H7 (cell line): Measurements from ENCODE around the gene PON1. TPM values are rescaled to one million over a fixed set of nuclear protein-coding genes. Genes with fewer than 3 reads are reported as not detected.

ENCODE experiments used
- DNase-seq: peaks from one replicate; pipeline ENCODE4 v3.0.0; 2012
- H3K27me3 ChIP-seq: 2 replicates; pipeline ENCODE4 v1.6.0; 2011; ENCODE audit warnings: mild to moderate bottlenecking, low read length; ENCODE audit not compliant: control insufficient read depth, insufficient read depth
- H3K36me3 ChIP-seq: replicated peaks from 2 replicates; pipeline ENCODE4 v1.5.1; 2011; ENCODE audit warnings: low read length; ENCODE audit not compliant: control insufficient read depth, insufficient read depth
- H3K4me3 ChIP-seq: 2 replicates; pipeline ENCODE4 v1.5.1; 2011; ENCODE audit warnings: low read depth, mild to moderate bottlenecking, control low read depth, low read length, moderate library complexity; ENCODE audit not compliant: insufficient read depth
- total RNA-seq: library from RNA; depleted of rRNA; stranded (reverse); fragments of >200 nt; shearing (Covaris generic); gene quantifications from 2 replicates; pipeline ENCODE4 v1.2.3, GENCODE V29; 2014

The PON1 gene
- total RNA-seq, 1 experiment from 2014 or later = not detected

DNA sequence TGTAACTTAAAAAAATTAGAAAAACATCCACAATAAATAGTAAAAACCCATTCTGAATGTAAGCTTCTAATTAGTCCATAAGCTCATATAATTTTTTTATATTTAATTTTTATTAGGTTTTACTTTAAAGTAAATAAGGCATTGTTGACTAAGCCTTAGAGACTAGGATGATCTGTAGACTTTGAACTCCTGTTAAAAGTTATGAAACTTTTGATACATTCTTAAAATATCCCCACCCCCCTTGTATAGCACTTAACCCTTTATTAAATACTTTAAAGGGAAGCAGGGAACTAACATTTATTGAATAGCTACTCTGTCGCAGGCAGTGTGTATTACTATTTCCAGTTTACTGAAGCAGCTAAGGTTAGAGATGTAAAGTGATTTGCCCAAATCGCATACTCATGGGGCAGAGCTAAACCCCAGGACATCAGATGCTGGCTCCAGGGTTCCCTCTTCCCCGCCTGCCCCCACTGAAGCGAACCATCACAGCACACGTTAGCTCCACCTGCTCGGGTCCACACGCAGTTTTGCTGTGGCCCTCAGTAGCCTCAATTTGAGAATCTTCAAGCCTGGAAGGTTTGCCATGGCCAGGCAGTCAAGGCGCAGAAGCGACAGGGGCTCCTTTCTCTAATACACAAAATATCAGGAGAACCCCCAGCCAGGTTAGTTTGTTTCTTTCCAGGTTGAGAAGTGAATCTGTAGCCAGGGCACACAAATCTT, 762 bp downstream of the PON1 start:
- no peak overlapping the region for H3K4me3 ChIP-seq
- no peaks in the 10 kb centered on the region for H3K36me3 ChIP-seq
- H3K27me3 ChIP-seq = peaks cover 5% of the 10 kb centered on the region; the same call in 1 of the 2 replicates
- DNase-seq = no peak

DNA sequence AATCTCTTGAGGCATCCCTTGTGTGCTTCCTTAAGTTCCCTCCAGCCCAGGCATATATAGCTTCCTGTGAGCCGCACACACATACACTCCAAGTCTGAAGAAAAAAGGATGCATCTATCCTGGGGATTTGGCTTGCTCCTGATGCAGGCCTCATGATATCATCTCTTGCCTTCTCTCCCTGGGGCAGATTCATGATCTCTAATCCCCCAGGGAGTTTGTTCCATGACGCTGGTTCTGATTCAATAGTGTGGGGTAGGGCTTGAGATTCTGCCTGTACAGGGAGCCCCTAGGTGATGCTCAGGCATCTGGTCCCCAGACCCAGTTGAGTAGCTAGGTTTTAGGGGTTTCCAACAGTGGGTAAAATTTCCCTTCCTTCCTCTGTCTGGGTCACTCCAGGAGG, 1.5 kb downstream of the PON1 start:
- H3K27me3 ChIP-seq = peaks cover 5% of the 10 kb centered on the region; the same call in 1 of the 2 replicates

DNA sequence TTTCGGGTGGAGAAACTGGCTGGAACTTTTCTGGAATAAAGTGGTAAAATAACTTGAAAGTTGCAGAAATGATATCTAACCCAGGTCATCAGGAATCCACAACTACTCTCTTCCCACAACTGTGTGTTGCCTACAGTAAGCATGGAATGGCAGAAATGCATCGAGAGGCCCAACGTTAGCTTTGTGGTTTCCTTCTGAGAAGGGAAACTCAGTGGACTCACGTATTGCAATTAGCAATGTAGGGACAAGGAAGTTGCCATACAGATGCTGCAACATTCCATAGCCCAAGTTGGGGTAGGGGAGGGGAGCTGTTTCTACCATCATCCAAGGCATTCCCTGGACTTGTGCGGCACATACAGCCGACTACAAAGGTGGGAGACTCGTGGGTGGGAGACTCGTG, 1.9 kb downstream of the PON1 start:
- Histone ChIP-seq H3K36me3 (no peaks in the 10 kb centered on the region), H3K4me3 (no peak overlapping the region), H3K27me3 (peaks cover 5% of the 10 kb centered on the region; the same call in 1 of the 2 replicates)
- no peak for DNase-seq

More for the DNA sequence above, 1.5 kb downstream of the PON1 start:
- no peaks in the 10 kb centered on the region for H3K36me3 ChIP-seq
- DNase-seq = no peak
- no peak overlapping the region for H3K4me3 ChIP-seq

DNA sequence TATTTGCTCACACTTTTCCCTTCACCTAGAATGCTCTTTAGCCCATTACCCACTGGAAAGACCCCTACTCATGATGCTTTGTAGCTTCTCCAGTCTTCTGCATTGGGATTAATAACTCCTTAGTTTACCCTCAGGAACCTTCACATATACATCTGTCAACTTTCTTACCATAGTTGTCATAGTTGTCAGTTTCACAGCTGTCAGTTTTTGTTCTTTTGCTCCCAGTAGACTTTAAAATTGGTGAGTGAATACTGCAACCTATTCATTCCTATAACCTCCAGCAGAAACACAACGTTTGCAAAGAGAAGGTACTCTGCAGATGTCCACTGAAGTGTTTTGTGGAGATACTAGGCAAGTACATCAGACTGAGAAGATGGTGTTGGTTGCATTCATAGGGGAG, 2.6 kb downstream of the PON1 start:
- no peak for DNase-seq
- Histone ChIP-seq H3K27me3 (peaks cover 5% of the 10 kb centered on the region; the same call in 1 of the 2 replicates), H3K36me3 (no peaks in the 10 kb centered on the region), H3K4me3 (no peak overlapping the region)

DNA sequence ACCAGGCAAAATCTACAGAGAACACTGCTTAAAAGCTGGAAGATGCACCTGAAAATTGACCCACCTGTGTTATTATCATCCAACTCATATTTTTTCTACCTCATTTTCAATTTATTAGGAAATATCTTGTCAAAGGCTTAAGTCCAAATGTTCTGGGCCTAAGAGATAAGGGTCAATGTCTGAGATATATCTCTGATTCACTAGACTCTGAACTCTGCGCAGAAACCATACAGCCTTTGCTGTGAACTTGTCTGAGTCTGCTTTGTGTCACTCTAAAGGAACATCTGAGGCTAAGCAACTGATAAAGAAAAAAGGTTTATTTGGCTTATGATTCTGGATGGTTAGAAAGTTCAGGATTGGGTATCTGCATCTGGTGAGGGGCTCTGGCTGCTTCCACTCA, 3.7 kb downstream of the PON1 start:
- Histone ChIP-seq H3K36me3 (no peaks in the 10 kb centered on the region), H3K4me3 (no peak overlapping the region), H3K27me3 (peaks cover 5% of the 10 kb centered on the region; the same call in 1 of the 2 replicates)
- no peak for DNase-seq

DNA sequence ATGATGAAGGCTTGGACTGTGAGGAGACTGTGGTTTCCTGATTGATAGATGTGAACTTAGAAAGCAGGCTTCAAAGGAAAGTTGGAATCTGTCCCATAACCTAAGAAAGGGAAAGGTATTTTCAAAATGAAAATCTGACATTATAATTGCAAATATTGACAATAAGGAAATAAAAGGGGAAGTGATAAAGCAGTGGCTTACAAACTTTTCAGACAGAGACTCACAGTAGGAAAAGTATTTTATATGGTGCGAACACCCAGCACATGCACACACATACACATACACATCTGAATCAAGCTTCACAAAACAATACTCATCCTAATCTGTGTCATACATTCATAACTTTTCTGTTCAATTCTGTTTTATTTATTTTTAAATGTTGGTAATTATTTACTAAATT, 4.8 kb downstream of the PON1 start:
- no peak overlapping the region for H3K4me3 ChIP-seq
- no peaks in the 10 kb centered on the region for H3K36me3 ChIP-seq
- H3K27me3 ChIP-seq = peaks cover 2% of the 10 kb centered on the region; the same call in 1 of the 2 replicates
- no peak for DNase-seq

DNA sequence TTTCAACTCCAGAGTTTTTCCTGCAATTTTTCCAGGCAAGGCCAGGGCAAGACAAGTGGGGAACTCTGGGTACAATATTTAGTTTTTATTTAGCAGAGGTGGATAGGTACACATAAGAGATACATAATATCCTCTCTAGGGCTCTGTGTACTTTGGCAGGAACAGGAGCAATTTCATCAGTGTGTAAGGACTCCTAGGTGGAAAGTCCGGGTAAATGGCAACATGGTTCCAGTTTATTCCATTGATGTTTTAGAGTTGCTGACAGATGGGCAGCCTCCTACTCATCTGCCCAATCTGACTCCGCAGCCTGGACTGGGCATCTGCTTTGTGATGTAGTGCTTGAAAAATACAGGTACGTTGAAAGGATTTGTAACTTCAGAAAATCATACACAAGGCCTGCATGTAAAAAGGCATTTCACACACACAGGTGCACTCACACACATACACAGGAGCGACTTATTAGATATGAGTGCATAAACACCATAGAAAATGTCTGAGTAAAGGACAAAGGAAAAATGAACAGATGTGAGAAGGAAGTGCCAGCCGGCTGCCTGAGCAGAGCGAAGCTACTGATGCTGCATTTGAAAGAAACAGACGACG, 5.7 kb downstream of the PON1 start:
- Histone ChIP-seq H3K36me3 (no peaks in the 10 kb centered on the region), H3K4me3 (no peak overlapping the region), H3K27me3 (no peaks in the 10 kb centered on the region)
- no peak for DNase-seq

DNA sequence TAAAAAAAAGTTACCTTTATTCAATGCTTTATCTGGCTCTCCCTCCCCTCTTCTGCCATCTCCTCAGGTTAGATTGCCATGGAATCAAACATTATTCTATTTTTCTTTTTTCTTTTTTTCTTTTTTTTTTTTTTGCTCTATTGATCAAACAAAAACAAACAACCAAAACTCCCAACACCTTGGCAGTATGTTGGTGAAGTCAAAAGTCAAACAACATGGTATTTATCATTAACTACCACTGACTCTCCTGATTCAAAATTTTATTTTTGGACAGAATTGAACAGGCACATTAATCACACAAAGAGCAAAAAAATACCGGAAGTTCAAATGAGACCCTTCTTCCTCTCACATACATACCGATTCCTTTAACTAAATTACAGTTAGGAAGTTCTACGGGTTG, 6.4 kb downstream of the PON1 start:
- no peaks in the 10 kb centered on the region for H3K36me3 ChIP-seq
- H3K27me3 ChIP-seq = no peaks in the 10 kb centered on the region
- no peak overlapping the region for H3K4me3 ChIP-seq
- no peak for DNase-seq

DNA sequence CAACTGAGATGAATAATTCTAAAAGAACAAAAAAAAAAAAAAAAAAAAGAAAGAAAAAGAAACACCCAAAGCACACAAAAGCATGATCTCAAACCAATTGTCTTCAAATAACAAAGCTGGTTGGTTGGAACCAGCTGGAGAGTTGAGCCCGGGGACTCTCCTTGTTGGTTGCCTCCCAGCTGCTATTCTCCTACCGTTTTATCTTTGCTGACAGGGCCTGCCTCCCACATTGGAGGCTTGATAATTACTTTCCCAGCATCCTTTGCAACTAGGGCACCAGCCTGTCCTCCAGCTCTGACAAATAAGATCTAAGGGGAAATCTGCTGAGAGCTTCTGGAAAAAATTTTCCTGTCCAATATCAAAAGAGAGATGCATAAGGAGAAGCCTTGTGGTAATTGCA, 6.8 kb downstream of the PON1 start:
- no peak overlapping the region for H3K4me3 ChIP-seq
- no peaks in the 10 kb centered on the region for H3K36me3 ChIP-seq
- no peak for DNase-seq
- no peaks in the 10 kb centered on the region for H3K27me3 ChIP-seq

DNA sequence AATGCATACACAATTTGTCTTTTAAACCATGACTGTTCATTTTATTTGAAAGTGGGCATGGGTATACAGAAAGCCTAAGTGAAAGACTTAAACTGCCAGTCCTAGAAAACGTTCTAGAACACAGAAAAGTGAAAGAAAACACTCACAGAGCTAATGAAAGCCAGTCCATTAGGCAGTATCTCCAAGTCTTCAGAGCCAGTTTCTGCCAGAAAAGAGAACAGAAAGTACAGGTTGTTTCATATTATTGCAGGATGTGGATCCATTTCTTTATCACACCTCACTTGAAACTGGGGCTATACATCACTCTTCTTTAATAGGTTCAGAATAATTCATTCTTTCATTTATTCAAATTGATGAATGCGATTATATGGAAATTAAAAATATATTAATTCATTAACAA, 7.7 kb downstream of the PON1 start:
- Histone ChIP-seq H3K27me3 (no peaks in the 10 kb centered on the region), H3K4me3 (no peak overlapping the region), H3K36me3 (no peaks in the 10 kb centered on the region)
- DNase-seq = no peak

DNA sequence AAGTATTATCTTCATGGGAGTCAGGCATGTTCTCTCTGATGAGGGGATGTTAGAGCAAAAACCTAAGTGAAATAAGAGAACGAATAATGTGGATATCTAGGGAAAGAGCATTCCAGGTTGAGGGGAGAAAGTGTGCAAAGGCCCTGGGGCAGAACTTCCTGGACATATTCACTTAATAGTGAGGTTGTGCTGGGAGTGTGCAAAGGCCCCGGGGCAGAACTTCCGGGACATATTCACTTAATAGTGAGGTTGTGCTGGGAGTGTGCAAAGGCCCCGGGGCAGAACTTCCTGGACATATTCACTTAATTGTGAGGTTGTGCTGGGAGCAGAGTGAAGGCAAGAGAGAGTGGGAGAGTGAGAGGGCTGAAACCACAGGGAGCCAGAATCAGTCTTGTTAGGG, 11.8 kb downstream of the PON1 start:
- Histone ChIP-seq H3K27me3 (no peaks in the 10 kb centered on the region), H3K36me3 (no peaks in the 10 kb centered on the region), H3K4me3 (no peak overlapping the region)
- no peak for DNase-seq

DNA sequence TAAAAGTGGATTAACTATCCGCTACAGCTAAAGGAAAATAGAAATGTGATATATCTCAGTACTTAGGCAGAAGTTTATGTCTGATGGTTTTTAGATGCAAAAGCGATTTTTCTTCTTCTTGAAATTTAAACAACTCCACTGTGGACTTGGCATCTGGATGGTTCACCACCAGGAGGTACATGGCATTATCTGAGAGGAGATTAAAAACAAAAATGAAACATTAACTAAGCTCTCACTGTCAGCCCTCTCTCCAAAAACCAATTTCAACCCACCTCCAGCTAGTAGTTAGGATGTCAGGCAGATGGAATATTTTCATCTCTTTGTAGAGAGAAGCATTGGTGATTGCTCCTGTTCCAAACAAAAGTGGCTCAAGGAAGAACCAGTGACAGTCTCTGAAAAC, 12.9 kb downstream of the PON1 start:
- no peaks in the 10 kb centered on the region for H3K36me3 ChIP-seq
- no peaks in the 10 kb centered on the region for H3K27me3 ChIP-seq
- no peak for DNase-seq
- no peak overlapping the region for H3K4me3 ChIP-seq

DNA sequence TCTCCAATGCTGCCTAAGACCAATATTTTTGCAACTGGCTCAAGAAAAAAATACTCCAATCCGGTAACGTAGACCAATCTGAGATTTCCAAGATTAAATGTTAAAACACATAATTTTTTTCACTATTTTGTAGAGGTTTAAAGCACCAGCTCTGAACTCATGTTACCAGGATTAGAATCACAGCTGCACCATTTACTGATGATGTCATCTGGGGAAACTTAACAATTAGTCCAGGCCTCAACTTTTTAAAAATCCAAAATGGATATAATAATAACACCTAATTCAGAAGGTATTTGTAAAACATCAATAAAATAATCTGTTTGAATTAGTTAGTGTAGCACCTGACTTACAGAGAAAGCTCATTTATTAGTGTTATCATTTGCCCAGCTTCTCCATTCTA, 14.4 kb downstream of the PON1 start:
- no peak for DNase-seq
- Histone ChIP-seq H3K36me3 (no peaks in the 10 kb centered on the region), H3K27me3 (no peaks in the 10 kb centered on the region), H3K4me3 (no peak overlapping the region)

DNA sequence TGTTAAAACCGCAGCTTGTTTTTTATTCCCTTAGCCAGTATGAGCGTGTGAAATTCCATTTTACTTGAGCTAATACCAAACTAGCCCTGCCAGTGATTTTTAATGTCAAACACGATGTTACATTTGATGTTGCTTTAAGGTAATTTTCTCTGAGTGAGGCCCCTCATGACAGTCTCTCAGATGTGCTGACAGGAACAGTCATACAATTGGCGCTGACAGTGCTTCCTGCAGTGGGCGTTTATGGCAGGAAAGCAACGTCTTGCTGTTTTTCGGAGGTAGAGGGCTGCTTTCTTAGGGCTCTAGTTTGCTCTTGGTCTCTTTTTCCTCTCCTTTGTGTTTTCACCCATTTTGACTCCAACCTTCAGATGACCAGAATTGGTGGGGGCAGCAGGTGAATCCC, 19.3 kb downstream of the PON1 start:
- no peak overlapping the region for H3K4me3 ChIP-seq
- H3K36me3 ChIP-seq = no peaks in the 10 kb centered on the region

DNA sequence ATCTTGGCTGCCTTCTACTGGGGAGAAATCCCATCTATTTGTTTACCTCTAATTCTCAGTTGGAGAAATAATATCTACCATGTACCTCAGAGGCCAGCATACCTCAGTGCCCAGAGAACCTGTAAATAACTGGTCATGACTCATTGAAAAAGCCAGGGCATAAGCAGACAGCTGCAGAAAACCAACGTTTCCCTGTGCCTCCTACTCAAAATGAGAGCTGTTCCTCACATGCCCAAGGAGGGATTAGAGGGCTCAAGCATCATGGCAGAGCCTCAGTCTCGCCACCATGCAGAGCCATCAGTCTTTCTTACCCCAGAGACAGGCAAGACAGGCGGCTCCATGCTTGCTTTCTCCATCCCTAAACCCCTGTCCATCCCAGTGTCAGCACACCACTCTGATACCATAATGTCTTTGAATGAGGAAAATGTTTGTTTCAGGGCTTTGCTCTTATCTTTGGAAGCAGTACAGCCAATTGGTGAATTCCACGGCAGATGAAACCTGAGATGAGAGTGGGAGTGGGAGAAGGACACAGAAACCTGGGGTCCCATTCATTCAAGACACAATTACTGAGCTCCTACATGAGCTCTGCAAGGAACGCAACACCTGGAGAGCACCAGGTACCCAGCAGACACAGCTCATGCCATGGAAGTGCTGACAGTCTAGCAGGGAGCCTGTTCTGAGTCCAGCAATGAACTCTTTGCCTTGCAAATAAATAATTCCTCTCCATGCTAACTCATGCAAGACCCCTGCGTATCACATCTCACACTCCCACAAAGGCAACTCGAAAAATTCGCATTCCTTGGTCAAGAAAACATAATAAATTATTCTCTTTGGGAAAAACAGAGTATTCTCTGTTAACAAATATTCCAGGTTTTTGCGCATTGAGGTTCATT, 21.1 kb downstream of the PON1 start:
- no peak for DNase-seq
- Histone ChIP-seq H3K36me3 (no peaks in the 10 kb centered on the region), H3K4me3 (no peak overlapping the region), H3K27me3 (no peaks in the 10 kb centered on the region)

More for the DNA sequence above, 19.3 kb downstream of the PON1 start:
- DNase-seq = no peak
- H3K27me3 ChIP-seq = no peaks in the 10 kb centered on the region
